Measurements from ENCODE around the gene DNAI1. TPM values are rescaled to one million over a fixed set of nuclear protein-coding genes. Genes with fewer than 3 reads are reported as not detected.

Gene DNAI1
- total RNA-seq, 1 donor from 2014 or later, result 0.52 TPM

DNA sequence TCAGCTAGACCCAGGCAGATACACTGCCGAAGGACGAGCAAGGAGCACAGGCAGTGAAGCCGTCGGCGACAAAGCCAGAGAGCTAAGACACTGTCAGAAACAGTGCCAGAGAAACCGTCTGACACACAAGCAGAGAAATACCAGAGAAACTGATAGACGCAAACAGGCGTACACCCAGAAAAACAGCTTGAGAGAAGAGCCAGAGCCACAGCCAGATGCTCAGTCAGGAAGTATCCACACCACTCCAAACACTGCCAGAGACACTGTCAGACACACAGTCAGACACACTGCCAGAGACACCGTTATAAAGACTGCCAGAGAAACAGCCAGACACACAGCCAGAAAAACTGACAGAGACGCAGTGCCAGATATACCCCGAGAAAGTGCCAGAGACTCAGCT, 111.8 kb downstream of the DNAI1 start:
- TF ChIP-seq, protein P1, sequence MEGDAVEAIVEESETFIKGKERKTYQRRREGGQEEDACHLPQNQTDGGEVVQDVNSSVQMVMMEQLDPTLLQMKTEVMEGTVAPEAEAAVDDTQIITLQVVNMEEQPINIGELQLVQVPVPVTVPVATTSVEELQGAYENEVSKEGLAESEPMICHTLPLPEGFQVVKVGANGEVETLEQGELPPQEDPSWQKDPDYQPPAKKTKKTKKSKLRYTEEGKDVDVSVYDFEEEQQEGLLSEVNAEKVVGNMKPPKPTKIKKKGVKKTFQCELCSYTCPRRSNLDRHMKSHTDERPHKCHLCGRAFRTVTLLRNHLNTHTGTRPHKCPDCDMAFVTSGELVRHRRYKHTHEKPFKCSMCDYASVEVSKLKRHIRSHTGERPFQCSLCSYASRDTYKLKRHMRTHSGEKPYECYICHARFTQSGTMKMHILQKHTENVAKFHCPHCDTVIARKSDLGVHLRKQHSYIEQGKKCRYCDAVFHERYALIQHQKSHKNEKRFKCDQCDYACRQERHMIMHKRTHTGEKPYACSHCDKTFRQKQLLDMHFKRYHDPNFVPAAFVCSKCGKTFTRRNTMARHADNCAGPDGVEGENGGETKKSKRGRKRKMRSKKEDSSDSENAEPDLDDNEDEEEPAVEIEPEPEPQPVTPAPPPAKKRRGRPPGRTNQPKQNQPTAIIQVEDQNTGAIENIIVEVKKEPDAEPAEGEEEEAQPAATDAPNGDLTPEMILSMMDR (IDR thresholded peaks at IDR 0.05), result no peak
- no peak for TF ChIP-seq EZH2 (IDR thresholded peaks at IDR 0.05)
- TF ChIP-seq EZH2phosphoT487 (IDR thresholded peaks at IDR 0.05), result no peak
- Histone ChIP-seq H3K4me3 (no peak overlapping the region), H3F3A (ENCODE audit: low read depth) (peaks cover 17% of the 10 kb centered on the region), H3K9ac (no peak overlapping the region), H3K36me3 (no peaks in the 10 kb centered on the region), H3K4me1 (peaks cover 70% of the 10 kb centered on the region), H4K20me1 (ENCODE audit: low read depth) (peaks cover 70% of the 10 kb centered on the region), H2AFZ (replicated peaks) (no peak overlapping the region), H3K4me2 (no peak overlapping the region), H3K79me2 (ENCODE audit: low read depth) (no peaks in the 10 kb centered on the region), H3K27ac (no peak overlapping the region), H3K9me3 (ENCODE audit: low read depth) (no peaks in the 10 kb centered on the region), H3K27me3 (no peaks in the 10 kb centered on the region)
- DNase-seq (ENCODE audit: low spot score), result no peak
- Mint-ChIP-seq H3K27ac (peak overlapping the region; percentile 43), H3K4me3 (no peak overlapping the region), H3K4me1 (peaks cover 81% of the 10 kb centered on the region), H3K27me3 (ENCODE audit: insufficient read depth, low read depth) (peaks cover 5% of the 10 kb centered on the region), H3K36me3 (peaks cover 20% of the 10 kb centered on the region), H3K9me3 (no peaks in the 10 kb centered on the region)

Small RNA genes within 50 kb of the gene (small RNA-seq; reads per million reads assigned to genes)
- not detected for gene RN7SKP24

Other genes with a start within 250 kb of the DNAI1 start
- gene KIF24, start 129.5 kb upstream of the DNAI1 start, total RNA-seq (ENCODE audit: low replicate concordance), result 9.4 and 10.7 TPM in 2 replicates
- gene NUDT2, start 129.2 kb upstream of the DNAI1 start, total RNA-seq (ENCODE audit: low replicate concordance), result 23.4 and 33.1 TPM in 2 replicates
- 0.03 and 0.04 TPM in 2 replicates for gene MYORG, start 81.9 kb upstream of the DNAI1 start, total RNA-seq (ENCODE audit: low replicate concordance)
- 4.2 and 6.5 TPM in 2 replicates for gene FAM219A, start 235 bp upstream of the DNAI1 start, total RNA-seq (ENCODE audit: low replicate concordance)
- gene ENHO, start 64.2 kb downstream of the DNAI1 start, total RNA-seq (ENCODE audit: low replicate concordance), result 4.4 and 21.3 TPM in 2 replicates
- 8.6 and 37.2 TPM in 2 replicates for gene CNTFR, start 130.9 kb downstream of the DNAI1 start, total RNA-seq (ENCODE audit: low replicate concordance)
- gene RPP25L, start 153.3 kb downstream of the DNAI1 start, total RNA-seq (ENCODE audit: low replicate concordance), result 17.4 and 40.1 TPM in 2 replicates
- gene DCTN3, start 161.7 kb downstream of the DNAI1 start, total RNA-seq (ENCODE audit: low replicate concordance), result 45.6 and 98.3 TPM in 2 replicates
- gene ARID3C, start 170.3 kb downstream of the DNAI1 start, total RNA-seq (ENCODE audit: low replicate concordance), result 4.7 and 5.3 TPM in 2 replicates
- gene SIGMAR1, start 179.0 kb downstream of the DNAI1 start, total RNA-seq (ENCODE audit: low replicate concordance), result 37.8 and 108 TPM in 2 replicates
- gene GALT, start 187.9 kb downstream of the DNAI1 start, total RNA-seq (ENCODE audit: low replicate concordance), result 32.1 and 43.7 TPM in 2 replicates
- 11.4 and 12.7 TPM in 2 replicates for gene IL11RA, start 193.4 kb downstream of the DNAI1 start, total RNA-seq (ENCODE audit: low replicate concordance)
- 0.37 and 0.67 TPM in 2 replicates for gene CCL27, start 203.9 kb downstream of the DNAI1 start, total RNA-seq (ENCODE audit: low replicate concordance)
- not detected in 2 replicates for gene CCL19, start 232.5 kb downstream of the DNAI1 start, total RNA-seq (ENCODE audit: low replicate concordance)